Measurements from ENCODE around the gene DHPS.

DHPS gene

GRCh38 chr19:12723641-12724426 lies 42.2 kb upstream of the DHPS start, which contains the start of gene TNPO2:
TSS of gene TNPO2 (minus strand) at chr19:12723932. CDS start at chr19:12720977, 2,955 bp downstream.
- Histone ChIP-seq H3K9me3 (ENCODE audit: severe bottlenecking) (no peaks in the 10 kb centered on the region), H3K27me3 (ENCODE audit: insufficient read depth, low read depth, severe bottlenecking) (no peaks in the 10 kb centered on the region), H3K4me3 (ENCODE audit: low read depth, low read length) (peak within 1 kb of the TSS; percentile 87), H3K27ac (peak within 1 kb of the TSS; percentile 97), H3K36me3 (peaks cover 31% of the 10 kb centered on the region)
- TF ChIP-seq CTCF (IDR thresholded peaks at IDR 0.05; ENCODE audit: low read depth, low read length), result no peak
- peak; percentile 81 for DNase-seq

- no peaks in the 10 kb centered on the region for H3K27me3 ChIP-seq (ENCODE audit: insufficient read depth, low read depth, severe bottlenecking)
- TF ChIP-seq CTCF (IDR thresholded peaks at IDR 0.05; ENCODE audit: low read depth, low read length), result no peak
- no peaks in the 10 kb centered on the region for H3K9me3 ChIP-seq (ENCODE audit: severe bottlenecking)
- peak overlapping the region; percentile 97 for H3K27ac ChIP-seq
- H3K36me3 ChIP-seq, result peaks cover 32% of the 10 kb centered on the region
- peak overlapping the region; percentile 87 for H3K4me3 ChIP-seq (ENCODE audit: low read depth, low read length)
- DNase-seq, result no peak
Observed at GRCh38 chr19:12723381-12723640, 41.6 kb upstream of the DHPS start.

GRCh38 chr19:12722566-12723380 lies 41.1 kb upstream of the DHPS start:
- H3K36me3 ChIP-seq, result peaks cover 34% of the 10 kb centered on the region
- peak overlapping the region; percentile 97 for H3K27ac ChIP-seq
- TF ChIP-seq CTCF (IDR thresholded peaks at IDR 0.05; ENCODE audit: low read depth, low read length), result no peak
- DNase-seq, result peak; percentile 98
- no peaks in the 10 kb centered on the region for H3K27me3 ChIP-seq (ENCODE audit: insufficient read depth, low read depth, severe bottlenecking)
- H3K4me3 ChIP-seq (ENCODE audit: low read depth, low read length), result peak overlapping the region; percentile 87
- H3K9me3 ChIP-seq (ENCODE audit: severe bottlenecking), result no peaks in the 10 kb centered on the region

- Histone ChIP-seq H3K4me3 (ENCODE audit: low read depth, low read length) (peak overlapping the region; percentile 87), H3K27ac (peak overlapping the region; percentile 97), H3K27me3 (ENCODE audit: insufficient read depth, low read depth, severe bottlenecking) (no peaks in the 10 kb centered on the region), H3K36me3 (peaks cover 38% of the 10 kb centered on the region), H3K9me3 (ENCODE audit: severe bottlenecking) (no peaks in the 10 kb centered on the region)
- TF ChIP-seq CTCF (IDR thresholded peaks at IDR 0.05; ENCODE audit: low read depth, low read length), result no peak
- peak; percentile 80 for DNase-seq
Observed at GRCh38 chr19:12721656-12722565, 40.2 kb upstream of the DHPS start.

GRCh38 chr19:12720851-12721655 lies 39.4 kb upstream of the DHPS start:
- Histone ChIP-seq H3K4me3 (ENCODE audit: low read depth, low read length) (peak overlapping the region; percentile 87), H3K27me3 (ENCODE audit: insufficient read depth, low read depth, severe bottlenecking) (no peaks in the 10 kb centered on the region), H3K27ac (peak overlapping the region; percentile 97), H3K9me3 (ENCODE audit: severe bottlenecking) (no peaks in the 10 kb centered on the region), H3K36me3 (peaks cover 46% of the 10 kb centered on the region)
- no peak for TF ChIP-seq CTCF (IDR thresholded peaks at IDR 0.05; ENCODE audit: low read depth, low read length)
- DNase-seq, result no peak

Data from WERI-Rb-1 (cell line).